GM12875 (cell line): Measurements from ENCODE around the gene KRTAP10-7.
"Not testable (repeated sequence)": the region's sequence is repeated elsewhere in the genome, so short reads cannot be mapped to it uniquely, and the experiment has no call there.

Source experiments
- H3K4me3 ChIP-seq: one replicate; pipeline ENCODE4 v1.5.1; 2011; ENCODE audit warnings: low read depth, low read length, control low read depth
- CTCF ChIP-seq: IDR thresholded peaks from 2 replicates; pipeline ENCODE4 v1.5.1; 2011; ENCODE audit warnings: low read depth, mild to moderate bottlenecking, control low read depth, inconsistent platforms, low read length, moderate library complexity, borderline replicate concordance; ENCODE audit not compliant: insufficient read depth

The KRTAP10-7 gene

DNA sequence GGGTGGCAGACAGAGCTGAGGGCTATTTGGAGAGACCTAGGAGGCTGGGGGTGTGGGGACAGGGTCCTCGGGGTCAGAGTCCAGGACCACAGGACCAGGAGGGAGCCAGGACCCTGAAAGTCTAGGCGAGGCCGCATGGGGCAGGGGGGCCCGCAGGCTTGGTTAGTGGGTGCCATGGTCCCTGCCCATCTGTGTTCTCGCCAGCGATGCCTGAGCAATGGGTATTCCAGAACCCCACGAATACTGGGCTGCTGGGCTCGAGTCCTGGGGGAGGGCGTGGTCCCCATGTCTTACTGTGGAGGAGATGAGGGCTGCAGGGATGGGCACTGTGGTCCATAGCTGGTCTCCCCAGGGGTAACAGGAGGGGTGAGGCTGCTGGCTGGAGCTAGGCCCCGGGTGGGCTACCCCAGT lies 10.1 kb upstream of the KRTAP10-7 start:
- no peak overlapping the region for H3K4me3 ChIP-seq
- no peak for TF ChIP-seq CTCF

DNA sequence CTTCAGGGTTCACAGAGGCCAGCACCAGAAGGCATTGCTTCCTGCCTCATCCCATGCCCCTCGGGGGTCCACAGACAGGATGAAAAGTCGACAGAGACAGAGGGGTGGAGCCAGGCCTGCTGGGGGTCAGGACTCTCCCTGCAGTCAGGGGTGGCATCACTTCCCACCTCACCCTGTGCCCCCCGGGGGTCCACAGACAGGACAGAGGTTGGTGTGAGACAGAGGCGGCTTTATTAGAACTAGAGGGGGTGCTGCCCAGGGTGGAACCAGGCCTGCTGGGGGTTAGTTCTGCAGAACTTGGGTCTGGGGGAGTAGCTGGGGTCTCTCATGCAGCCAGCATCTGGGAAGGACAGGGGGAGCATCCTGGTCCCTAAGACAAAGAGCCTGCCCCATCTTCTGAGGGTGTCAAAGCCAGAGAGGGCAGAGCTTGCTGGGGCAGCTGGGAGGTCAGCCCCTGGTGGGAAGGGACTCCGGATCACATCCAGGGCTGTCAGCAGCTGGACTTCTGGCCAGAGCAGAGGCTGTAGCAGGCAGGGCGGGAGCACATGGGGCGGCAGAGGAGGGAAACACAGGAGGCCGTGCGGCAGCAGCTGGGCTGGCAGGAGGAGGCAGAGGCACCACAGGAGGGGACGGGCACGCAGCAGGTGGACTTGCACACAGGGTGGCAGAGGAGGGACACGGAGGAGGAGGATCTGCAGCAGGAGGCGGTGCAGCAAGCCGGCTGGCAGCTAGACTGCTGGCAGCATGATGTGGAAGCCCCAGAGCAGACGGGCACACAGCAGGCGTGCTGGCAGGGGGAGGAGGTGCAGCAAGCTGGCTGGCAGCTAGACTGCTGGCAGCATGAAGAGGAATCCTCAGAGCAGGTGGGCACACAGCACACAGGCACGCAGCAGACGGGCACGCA lies 9.2 kb upstream of the KRTAP10-7 start:
- not testable (repeated sequence) for H3K4me3 ChIP-seq

DNA sequence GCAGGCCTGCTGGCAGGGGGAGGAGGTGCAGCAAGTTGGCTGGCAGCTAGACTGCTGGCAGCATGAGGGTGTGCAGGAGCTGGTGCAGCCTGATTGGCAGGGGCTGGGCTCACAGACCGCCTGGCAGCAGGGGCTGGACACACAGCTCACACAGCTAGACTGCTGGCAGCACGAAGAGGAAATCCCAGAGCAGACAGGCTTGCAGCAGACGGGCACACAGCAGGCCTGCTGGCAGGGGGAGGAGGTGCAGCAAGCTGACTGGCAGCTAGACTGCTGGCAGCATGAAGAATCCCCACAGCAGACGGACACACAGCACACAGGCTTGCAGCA lies 8.6 kb upstream of the KRTAP10-7 start:
- H3K4me3 ChIP-seq = not testable (repeated sequence)

GRCh38 chr21:44592446-44593311 lies 7.7 kb upstream of the KRTAP10-7 start, which contains the start of gene KRTAP10-6:
TSS of gene KRTAP10-6 (minus strand) at chr21:44592505. CDS start at chr21:44592484, 21 bp downstream.
- H3K4me3 ChIP-seq = no peak within 1 kb of the TSS
- no peak for TF ChIP-seq CTCF

DNA sequence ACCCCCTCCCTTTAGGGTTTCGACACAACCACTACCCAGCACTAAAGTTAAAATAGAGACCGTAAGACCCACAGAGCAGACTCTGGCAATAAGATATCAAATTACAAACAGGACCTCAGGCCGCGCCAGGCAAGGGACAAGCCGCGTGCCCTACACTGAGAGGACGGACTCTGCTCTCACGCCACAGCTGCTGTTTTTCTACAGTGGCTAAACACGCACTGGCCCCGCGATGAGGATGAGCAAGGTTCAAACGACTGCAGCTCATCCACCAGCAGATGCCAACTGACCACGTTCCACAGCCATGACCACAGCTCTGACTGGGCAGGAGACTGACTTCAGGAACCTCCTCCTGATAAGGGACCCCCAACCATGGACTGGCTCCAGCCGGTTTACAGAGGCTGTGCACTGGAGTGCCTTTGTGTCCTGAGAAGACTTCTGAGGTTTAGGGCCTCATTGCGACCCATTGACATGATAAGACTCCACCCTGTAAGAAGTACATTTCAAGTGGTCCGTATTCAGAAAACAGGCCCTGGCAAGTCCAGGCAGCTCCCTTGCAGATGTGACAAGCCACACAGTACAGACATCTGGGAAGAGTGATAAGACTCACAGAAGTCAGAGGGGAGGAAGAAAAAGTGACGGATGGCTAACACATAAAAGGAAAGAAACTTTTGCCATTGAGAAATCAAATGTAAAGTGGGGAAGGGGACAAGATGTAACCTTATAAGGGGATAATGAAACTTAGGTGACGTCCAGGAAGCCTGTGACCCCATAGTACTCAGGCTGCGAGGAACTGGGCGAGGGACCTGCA lies 6.6 kb upstream of the KRTAP10-7 start:
- H3K4me3 ChIP-seq = no peak overlapping the region
- TF ChIP-seq CTCF = no peak

GRCh38 chr21:44594406-44594916 lies 5.9 kb upstream of the KRTAP10-7 start:
- TF ChIP-seq CTCF = no peak
- H3K4me3 ChIP-seq = no peak overlapping the region

DNA sequence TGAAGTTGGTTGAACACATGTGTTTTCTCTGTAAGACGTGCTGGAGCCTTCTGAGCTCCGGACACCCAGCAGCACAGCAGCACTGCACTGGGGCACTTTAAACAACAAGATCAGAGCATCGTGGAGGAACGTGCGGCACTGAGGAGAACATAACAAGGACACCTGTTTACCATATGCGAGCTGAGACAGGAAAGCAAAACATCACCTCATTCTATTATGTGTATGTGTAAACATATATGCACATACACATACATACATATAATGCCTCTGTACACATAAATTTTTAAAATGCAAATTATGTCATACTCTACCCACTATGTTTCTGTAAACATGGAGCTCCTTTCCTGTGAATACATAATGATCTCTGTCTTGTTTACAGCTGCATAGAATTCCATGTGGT lies 4.9 kb upstream of the KRTAP10-7 start:
- TF ChIP-seq CTCF = no peak
- H3K4me3 ChIP-seq = no peak overlapping the region
